GM18909 (cell line): Measurements from ENCODE around the gene TIRAP.

ENCODE experiments used
- ATAC-seq: cut with Tn5 transposase; IDR thresholded peaks from one replicate; pipeline ENCODE4 v1.9.1; 2021; ENCODE audit warnings: mild to moderate bottlenecking; ENCODE audit not compliant: unreplicated experiment, poor library complexity

TIRAP gene

GRCh38 chr11:126339073-126339862, 56.4 kb downstream of the TIRAP start:
- ATAC-seq, result no peak

DNA sequence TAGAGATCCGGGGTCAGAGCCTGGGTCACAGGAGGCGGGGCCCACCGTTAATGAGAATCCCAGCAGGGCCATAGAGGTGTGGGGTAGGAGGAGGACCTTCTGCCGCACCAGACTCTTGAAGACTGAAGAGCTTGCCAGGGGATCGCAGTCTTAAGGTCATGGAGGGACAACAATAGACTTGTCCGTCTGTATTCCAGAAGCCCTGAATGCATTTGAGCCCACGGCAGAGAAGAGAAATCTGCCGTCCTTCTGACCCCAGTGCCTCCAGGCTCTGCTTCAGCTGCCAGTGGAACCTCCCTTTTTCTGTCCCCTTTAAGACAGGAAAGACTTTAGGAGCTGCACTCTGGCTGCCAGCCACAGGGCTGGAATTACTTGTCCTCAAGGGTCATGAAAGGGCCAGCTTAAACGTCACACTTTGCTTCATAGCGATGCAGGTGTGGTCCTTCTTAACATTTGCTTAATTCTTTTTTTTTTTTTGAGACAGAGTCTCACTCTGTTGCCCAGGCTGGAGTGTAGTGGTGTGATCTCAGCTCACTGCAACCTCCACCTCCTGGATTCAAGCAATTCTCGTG, 57.1 kb downstream of the TIRAP start:
- ATAC-seq, result no peak

DNA sequence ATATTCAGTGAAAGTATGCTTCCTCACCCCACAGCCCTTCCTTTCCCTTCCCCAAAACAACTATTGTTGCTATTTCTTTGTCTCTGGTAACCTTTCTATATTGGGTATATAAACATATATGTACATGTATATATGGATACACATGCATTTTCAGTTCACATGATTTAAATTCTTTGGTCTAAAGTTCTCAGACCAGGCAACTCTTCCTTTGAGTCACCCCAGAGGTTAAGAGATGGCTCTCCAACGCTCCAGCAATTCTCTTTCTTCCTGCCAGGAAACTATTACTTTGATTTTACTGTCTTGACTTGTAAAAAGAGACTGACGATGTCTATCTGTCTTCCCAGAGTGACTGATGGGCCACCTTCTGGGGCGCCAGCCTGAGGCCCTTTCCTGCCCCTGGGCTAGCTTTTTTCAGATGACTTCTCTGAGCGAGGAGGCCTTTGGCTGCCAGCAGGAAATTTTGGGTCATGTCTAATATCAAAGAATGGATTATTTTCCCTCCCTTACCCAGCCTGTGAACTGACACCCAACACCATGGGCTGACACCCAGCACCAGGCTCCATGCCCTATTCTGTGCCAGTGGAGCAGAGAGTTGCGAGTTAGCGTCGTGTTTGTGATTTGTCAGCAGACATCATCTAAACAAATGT, 58.2 kb downstream of the TIRAP start:
- ATAC-seq, result no peak

DNA sequence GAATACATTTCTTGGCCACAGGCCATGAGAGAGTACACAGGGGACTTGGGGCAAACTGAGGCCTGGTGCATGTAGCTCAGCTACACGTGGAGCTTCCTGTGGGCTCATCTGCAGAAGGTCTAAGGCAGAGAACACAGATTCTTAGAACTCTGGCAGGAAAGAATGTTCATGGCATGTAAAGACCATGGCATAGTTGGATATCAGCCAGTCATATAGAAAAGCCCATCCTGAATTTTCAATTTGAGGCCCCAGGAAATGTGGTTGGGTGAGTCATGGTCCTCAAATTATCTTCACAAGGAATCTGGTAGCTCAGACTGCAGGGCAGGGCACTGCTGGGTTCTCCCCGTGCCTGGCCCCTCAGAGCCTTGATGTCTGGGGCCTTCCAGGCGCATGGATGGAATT, 58.9 kb downstream of the TIRAP start:
- ATAC-seq, result no peak

- ATAC-seq, result no peak
Measured at GRCh38 chr11:126343051-126343450, 60.2 kb downstream of the TIRAP start.
